OCI-LY3 (cell line): ENCODE measurements around the gene CEP78.

ENCODE experiments used
- H2AFZ ChIP-seq: fragments of 200-600, 300-600 bp; shearing (Covaris generic); 2 replicates; pipeline ENCODE4 v1.6.0; 2014; ENCODE audit warnings: antibody characterized with exemption, low read depth, low read length
- H3K27ac ChIP-seq: fragments of 200-600, 300-600 bp; sonication (generic); 2 replicates; pipeline ENCODE4 v1.5.1; 2014; ENCODE audit warnings: mild to moderate bottlenecking, low read length, moderate library complexity, mixed read lengths
- H3K27me3 ChIP-seq: fragments of 200-600, 300-600 bp; sonication (generic); 2 replicates; pipeline ENCODE4 v1.6.1; 2014; ENCODE audit warnings: low read depth, low read length, mixed read lengths
- H3K36me3 ChIP-seq: fragments of 200-600, 300-600 bp; sonication (generic); replicated peaks from 2 replicates; pipeline ENCODE3; 2014; ENCODE audit warnings: low read depth, low read length, mixed read lengths
- H3K4me1 ChIP-seq: fragments of 300-600, 200-600 bp; sonication (generic); 2 replicates; pipeline ENCODE4 v1.6.1; 2014; ENCODE audit warnings: low read length, mixed read lengths
- H3K4me2 ChIP-seq: fragments of 200-600, 300-600 bp; sonication (generic); 2 replicates; pipeline ENCODE4 v1.6.1; 2014; ENCODE audit warnings: low read length, mixed read lengths
- H3K4me3 ChIP-seq: fragments of 300-600, 200-600 bp; sonication (generic); 2 replicates; pipeline ENCODE4 v1.5.1; 2014; ENCODE audit warnings: antibody characterized with exemption, mild to moderate bottlenecking, low read length, moderate library complexity
- H3K79me2 ChIP-seq: fragments of 300-600, 200-600 bp; shearing (Covaris generic); 2 replicates; pipeline ENCODE4 v1.6.1; 2014; ENCODE audit warnings: mild to moderate bottlenecking, low read length, mixed read lengths
- H3K9ac ChIP-seq: fragments of 300-600, 200-600 bp; shearing (Covaris generic); 2 replicates; pipeline ENCODE4 v1.6.0; 2014; ENCODE audit warnings: mild to moderate bottlenecking, low read length, moderate library complexity
- H3K9me3 ChIP-seq: fragments of 200-600, 300-600 bp; shearing (Covaris generic); 2 replicates; pipeline ENCODE4 v1.6.1; 2014; ENCODE audit warnings: low read length, mixed read lengths; ENCODE audit not compliant: insufficient read depth
- H4K20me1 ChIP-seq: fragments of 200-600, 300-600 bp; sonication (generic); 2 replicates; pipeline ENCODE4 v1.6.1; 2016; ENCODE audit warnings: low read length, mixed read lengths; ENCODE audit not compliant: insufficient read depth
- CTCF ChIP-seq: fragments of 200-600, 300-600 bp; sonication (generic); IDR thresholded peaks from 2 replicates; pipeline ENCODE4 v1.5.1; 2014; ENCODE audit warnings: antibody characterized with exemption, low read length, low read depth
- EZH2phosphoT487 ChIP-seq: fragments of 200-600 bp; shearing (Covaris generic); IDR thresholded peaks from 2 replicates; pipeline ENCODE4 v1.6.1; 2018; ENCODE audit warnings: antibody characterized with exemption, mixed run types, low read depth

The CEP78 gene

GRCh38 chr9:78311075-78311474, 75.2 kb downstream of the CEP78 start:
- Histone ChIP-seq H2AFZ (no peak overlapping the region), H3K27me3 (no peaks in the 10 kb centered on the region), H3K36me3 (peaks cover 48% of the 10 kb centered on the region), H3K4me2 (no peak overlapping the region), H3K27ac (no peak overlapping the region), H4K20me1 (0 out of 2 replicates have a peak, but pooled peaks cover 4% of the 10 kb centered on the region), H3K79me2 (no peaks in the 10 kb centered on the region), H3K9ac (no peak overlapping the region), H3K4me1 (no peaks in the 10 kb centered on the region), H3K4me3 (no peak overlapping the region), H3K9me3 (no peaks in the 10 kb centered on the region)
- TF ChIP-seq EZH2phosphoT487 (no peak), CTCF (no peak)

- no peaks in the 10 kb centered on the region for H3K4me1 ChIP-seq
- H3K79me2 ChIP-seq, result no peaks in the 10 kb centered on the region
- TF ChIP-seq CTCF (no peak), EZH2phosphoT487 (no peak)
- H3K27me3 ChIP-seq, result no peaks in the 10 kb centered on the region
- no peak overlapping the region for H3K4me3 ChIP-seq
- H3K36me3 ChIP-seq, result peaks cover 49% of the 10 kb centered on the region
- no peak overlapping the region for H3K4me2 ChIP-seq
- H3K9ac ChIP-seq, result no peak overlapping the region
- H3K9me3 ChIP-seq, result no peaks in the 10 kb centered on the region
- H4K20me1 ChIP-seq, result 0 out of 2 replicates have a peak, but pooled peaks cover 4% of the 10 kb centered on the region
- no peak overlapping the region for H2AFZ ChIP-seq
- no peak overlapping the region for H3K27ac ChIP-seq
Measured at GRCh38 chr9:78311886-78312524, 76.1 kb downstream of the CEP78 start.

- no peak overlapping the region for H3K4me2 ChIP-seq
- H2AFZ ChIP-seq, result no peak overlapping the region
- no peak overlapping the region for H3K27ac ChIP-seq
- no peak overlapping the region for H3K4me3 ChIP-seq
- no peak overlapping the region for H3K9ac ChIP-seq
- 0 out of 2 replicates have a peak, but pooled peaks cover 6% of the 10 kb centered on the region for H4K20me1 ChIP-seq
- no peaks in the 10 kb centered on the region for H3K79me2 ChIP-seq
- no peaks in the 10 kb centered on the region for H3K4me1 ChIP-seq
- TF ChIP-seq CTCF (no peak), EZH2phosphoT487 (no peak)
- peaks cover 60% of the 10 kb centered on the region for H3K36me3 ChIP-seq
- no peaks in the 10 kb centered on the region for H3K27me3 ChIP-seq
- H3K9me3 ChIP-seq, result no peaks in the 10 kb centered on the region
Measured at GRCh38 chr9:78314550-78314949, 78.7 kb downstream of the CEP78 start.

- H3K27me3 ChIP-seq, result no peaks in the 10 kb centered on the region
- H3K27ac ChIP-seq, result no peak overlapping the region
- H3K9me3 ChIP-seq, result no peaks in the 10 kb centered on the region
- TF ChIP-seq EZH2phosphoT487, result no peak
- TF ChIP-seq CTCF, result no peak
- H3K36me3 ChIP-seq, result peaks cover 63% of the 10 kb centered on the region
- no peaks in the 10 kb centered on the region for H3K79me2 ChIP-seq
- 0 out of 2 replicates have a peak, but pooled peaks cover 6% of the 10 kb centered on the region for H4K20me1 ChIP-seq
- H2AFZ ChIP-seq, result no peak overlapping the region
- no peak overlapping the region for H3K9ac ChIP-seq
- no peaks in the 10 kb centered on the region for H3K4me1 ChIP-seq
- no peak overlapping the region for H3K4me3 ChIP-seq
- H3K4me2 ChIP-seq, result no peak overlapping the region
Measured at GRCh38 chr9:78314953-78315870, 79.3 kb downstream of the CEP78 start.
